ENCODE results near the gene ASAP3.

The ASAP3 gene

GRCh38 chr1:23400324-23401114 is 83.5 kb downstream of the ASAP3 start:
- TF ChIP-seq, protein P1, sequence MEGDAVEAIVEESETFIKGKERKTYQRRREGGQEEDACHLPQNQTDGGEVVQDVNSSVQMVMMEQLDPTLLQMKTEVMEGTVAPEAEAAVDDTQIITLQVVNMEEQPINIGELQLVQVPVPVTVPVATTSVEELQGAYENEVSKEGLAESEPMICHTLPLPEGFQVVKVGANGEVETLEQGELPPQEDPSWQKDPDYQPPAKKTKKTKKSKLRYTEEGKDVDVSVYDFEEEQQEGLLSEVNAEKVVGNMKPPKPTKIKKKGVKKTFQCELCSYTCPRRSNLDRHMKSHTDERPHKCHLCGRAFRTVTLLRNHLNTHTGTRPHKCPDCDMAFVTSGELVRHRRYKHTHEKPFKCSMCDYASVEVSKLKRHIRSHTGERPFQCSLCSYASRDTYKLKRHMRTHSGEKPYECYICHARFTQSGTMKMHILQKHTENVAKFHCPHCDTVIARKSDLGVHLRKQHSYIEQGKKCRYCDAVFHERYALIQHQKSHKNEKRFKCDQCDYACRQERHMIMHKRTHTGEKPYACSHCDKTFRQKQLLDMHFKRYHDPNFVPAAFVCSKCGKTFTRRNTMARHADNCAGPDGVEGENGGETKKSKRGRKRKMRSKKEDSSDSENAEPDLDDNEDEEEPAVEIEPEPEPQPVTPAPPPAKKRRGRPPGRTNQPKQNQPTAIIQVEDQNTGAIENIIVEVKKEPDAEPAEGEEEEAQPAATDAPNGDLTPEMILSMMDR (IDR thresholded peaks at IDR 0.05): no peak
- TF ChIP-seq ZFX (IDR thresholded peaks at IDR 0.05; ENCODE audit: borderline replicate concordance): no peak
- no peak overlapping the region for H3K27ac ChIP-seq

DNA sequence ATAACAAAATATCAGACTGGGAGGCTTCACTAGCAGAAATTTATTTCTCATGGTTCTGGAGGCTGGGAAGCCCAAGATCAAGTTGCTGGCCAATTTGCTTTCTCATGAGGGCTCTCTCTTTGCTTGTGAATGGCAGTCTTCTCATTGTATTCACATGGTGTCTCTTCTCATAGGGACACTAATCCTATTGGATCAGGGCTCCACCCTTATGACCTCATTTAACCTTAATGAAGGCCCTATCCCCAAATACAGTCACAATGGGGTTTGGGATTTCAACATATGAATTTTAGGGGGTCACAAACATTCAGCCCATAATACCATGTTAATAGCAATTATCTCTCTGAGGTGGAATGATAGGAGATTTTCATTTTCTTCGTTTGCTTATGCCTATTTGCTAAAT is 84.8 kb downstream of the ASAP3 start:
- TF ChIP-seq ZFX (IDR thresholded peaks at IDR 0.05; ENCODE audit: borderline replicate concordance): no peak
- TF ChIP-seq, protein P1 (IDR thresholded peaks at IDR 0.05): no peak
- H3K27ac ChIP-seq: no peak overlapping the region

DNA sequence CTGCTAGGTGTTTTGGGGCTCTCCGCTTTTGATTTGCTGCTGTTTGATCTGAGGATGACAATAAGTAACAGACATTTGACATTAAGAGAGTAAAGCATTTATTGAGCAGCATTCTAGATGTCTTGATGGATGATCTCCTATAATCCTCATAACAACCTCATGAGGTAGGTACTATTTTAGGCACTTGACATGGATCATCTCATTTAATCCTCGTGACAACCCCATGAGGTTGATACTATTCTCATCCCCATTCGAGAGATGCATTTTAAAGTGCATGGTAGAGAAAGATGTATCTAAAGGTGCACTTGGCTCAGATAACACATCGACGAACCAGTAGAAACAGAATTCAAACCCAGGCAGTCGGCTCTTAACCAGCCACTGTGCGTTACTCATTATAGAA is 86.1 kb downstream of the ASAP3 start:
- no peak overlapping the region for H3K27ac ChIP-seq
- TF ChIP-seq ZFX (IDR thresholded peaks at IDR 0.05; ENCODE audit: borderline replicate concordance): no peak
- TF ChIP-seq, protein P1 (IDR thresholded peaks at IDR 0.05): no peak

GRCh38 chr1:23396380-23396779 is 87.6 kb downstream of the ASAP3 start:
- H3K27ac ChIP-seq: no peak overlapping the region
- no peak for TF ChIP-seq ZFX (IDR thresholded peaks at IDR 0.05; ENCODE audit: borderline replicate concordance)
- TF ChIP-seq, protein P1 (IDR thresholded peaks at IDR 0.05): no peak

GRCh38 chr1:23395849-23396248 is 88.1 kb downstream of the ASAP3 start:
- H3K27ac ChIP-seq: no peak overlapping the region
- TF ChIP-seq, protein P1 (IDR thresholded peaks at IDR 0.05): no peak
- TF ChIP-seq ZFX (IDR thresholded peaks at IDR 0.05; ENCODE audit: borderline replicate concordance): no peak

- no peak overlapping the region for H3K27ac ChIP-seq
- TF ChIP-seq ZFX (IDR thresholded peaks at IDR 0.05; ENCODE audit: borderline replicate concordance): no peak
- TF ChIP-seq, protein P1 (IDR thresholded peaks at IDR 0.05): no peak
Measured at GRCh38 chr1:23395154-23395724, 88.7 kb downstream of the ASAP3 start.

- no peak for TF ChIP-seq ZFX (IDR thresholded peaks at IDR 0.05; ENCODE audit: borderline replicate concordance)
- TF ChIP-seq, protein P1 (IDR thresholded peaks at IDR 0.05): no peak
- H3K27ac ChIP-seq: no peak overlapping the region
Measured at GRCh38 chr1:23394684-23395083, 89.3 kb downstream of the ASAP3 start.
